DOHH2 (cell line): ENCODE measurements around the gene VAPA.

Source experiments
- H3F3A ChIP-seq: fragments of 200-600 bp; sonication (generic), shearing (Covaris generic); 2 replicates; pipeline ENCODE4 v1.6.0; 2016; ENCODE audit warnings: antibody characterized with exemption, mild to moderate bottlenecking; ENCODE audit not compliant: control insufficient read depth, insufficient read depth
- H3K27ac ChIP-seq: fragments of 200-600 bp; sonication (generic); 2 replicates; pipeline ENCODE4 v1.5.1; 2014; ENCODE audit warnings: low read depth, mild to moderate bottlenecking, low read length, moderate library complexity
- H3K27me3 ChIP-seq: fragments of 200-600 bp; sonication (generic); 2 replicates; pipeline ENCODE4 v1.6.1; 2014; ENCODE audit warnings: mild to moderate bottlenecking, low read length, mixed read lengths; ENCODE audit not compliant: control insufficient read depth
- H3K36me3 ChIP-seq: fragments of 200-600 bp; sonication (generic); 2 replicates; pipeline ENCODE4 v1.6.1; 2014; ENCODE audit warnings: mild to moderate bottlenecking, low read length, moderate library complexity, mixed read lengths; ENCODE audit not compliant: control insufficient read depth
- H3K4me1 ChIP-seq: fragments of 200-600 bp; sonication (generic); 2 replicates; pipeline ENCODE4 v1.6.1; 2014; ENCODE audit warnings: mild to moderate bottlenecking, low read length, mixed read lengths; ENCODE audit not compliant: control insufficient read depth
- H3K4me2 ChIP-seq: fragments of 200-600 bp; sonication (generic); 2 replicates; pipeline ENCODE4 v1.6.0; 2014; ENCODE audit warnings: mild to moderate bottlenecking, low read length, moderate library complexity
- H3K4me3 ChIP-seq: fragments of 200-600 bp; sonication (generic); 2 replicates; pipeline ENCODE4 v1.5.1; 2014; ENCODE audit warnings: mild to moderate bottlenecking, low read length, mixed read lengths
- H3K79me2 ChIP-seq: fragments of 200-600 bp; sonication (generic); 2 replicates; pipeline ENCODE4 v1.6.1; 2014; ENCODE audit warnings: mild to moderate bottlenecking, low read length, mixed read lengths; ENCODE audit not compliant: control insufficient read depth
- H3K9me2 ChIP-seq: fragments of 200-600 bp; sonication (generic); replicated peaks from 2 replicates; pipeline ENCODE4 v1.6.1; 2014; ENCODE audit warnings: mild to moderate bottlenecking, low read length, mixed read lengths; ENCODE audit not compliant: control insufficient read depth
- H3K9me3 ChIP-seq: fragments of 200-600 bp; sonication (generic); 2 replicates; pipeline ENCODE4 v1.6.1; 2014; ENCODE audit warnings: antibody characterized with exemption, low read length, mixed read lengths; ENCODE audit not compliant: control insufficient read depth, insufficient read depth
- H4K20me1 ChIP-seq: fragments of 200-600 bp; sonication (generic); 2 replicates; pipeline ENCODE4 v1.6.0; 2014; ENCODE audit warnings: low read depth, mild to moderate bottlenecking, antibody characterized with exemption, low read length, moderate library complexity; ENCODE audit not compliant: control insufficient read depth, insufficient read depth
- CTCF ChIP-seq: fragments of 200-600 bp; sonication (generic); IDR thresholded peaks from one replicate; pipeline ENCODE4 v1.5.1; 2014; ENCODE audit warnings: antibody characterized with exemption, mild to moderate bottlenecking, low read depth, low read length; ENCODE audit not compliant: poor library complexity, severe bottlenecking
- EZH2phosphoT487 ChIP-seq: fragments of 200-600 bp; sonication (generic); IDR thresholded peaks from 2 replicates; pipeline ENCODE4 v1.6.1; 2017; ENCODE audit warnings: borderline replicate concordance, mild to moderate bottlenecking, antibody characterized with exemption, low read length, moderate library complexity, mixed read lengths

Gene VAPA

DNA sequence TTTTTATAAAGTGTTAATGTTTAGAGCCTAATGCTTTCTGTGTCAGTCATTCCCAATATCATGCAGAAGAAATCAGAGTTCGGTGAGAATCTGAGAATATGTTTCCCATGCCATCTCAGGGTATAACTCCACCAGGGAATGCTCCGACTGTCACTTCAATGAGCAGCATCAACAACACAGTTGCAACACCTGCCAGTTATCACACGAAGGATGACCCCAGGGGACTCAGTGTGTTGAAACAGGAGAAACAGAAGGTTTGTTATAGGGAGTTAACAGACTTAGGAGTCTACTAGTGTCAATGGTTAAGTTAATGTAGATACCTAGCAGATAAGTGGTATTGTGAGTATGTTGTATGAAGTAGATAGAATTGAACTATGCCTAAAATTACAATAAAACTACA is 31.0 kb downstream of the VAPA start:
- Histone ChIP-seq H3K79me2 (peaks cover 13% of the 10 kb centered on the region), H3K9me3 (no peaks in the 10 kb centered on the region), H3K4me1 (no peaks in the 10 kb centered on the region), H3F3A (no peaks in the 10 kb centered on the region; the same call in 1 of the 2 replicates), H3K4me3 (no peak overlapping the region), H3K36me3 (peaks cover 75% of the 10 kb centered on the region), H3K27me3 (no peaks in the 10 kb centered on the region), H4K20me1 (0 out of 2 replicates have a peak, but pooled peaks cover 4% of the 10 kb centered on the region), H3K4me2 (no peak overlapping the region), H3K27ac (no peak overlapping the region), H3K9me2 (no peaks in the 10 kb centered on the region)
- TF ChIP-seq EZH2phosphoT487 (no peak), CTCF (no peak)

- Histone ChIP-seq H3K9me2 (no peaks in the 10 kb centered on the region), H3K79me2 (peaks cover 14% of the 10 kb centered on the region), H3F3A (no peaks in the 10 kb centered on the region; the same call in 1 of the 2 replicates), H3K9me3 (no peaks in the 10 kb centered on the region), H4K20me1 (0 out of 2 replicates have a peak, but pooled peaks cover 9% of the 10 kb centered on the region), H3K4me2 (no peak overlapping the region), H3K36me3 (peaks cover 76% of the 10 kb centered on the region), H3K4me1 (no peaks in the 10 kb centered on the region), H3K4me3 (no peak overlapping the region), H3K27me3 (no peaks in the 10 kb centered on the region), H3K27ac (no peak overlapping the region)
- TF ChIP-seq EZH2phosphoT487 (no peak), CTCF (no peak)
Measured at GRCh38 chr18:9946831-9947230, 33.0 kb downstream of the VAPA start.

DNA sequence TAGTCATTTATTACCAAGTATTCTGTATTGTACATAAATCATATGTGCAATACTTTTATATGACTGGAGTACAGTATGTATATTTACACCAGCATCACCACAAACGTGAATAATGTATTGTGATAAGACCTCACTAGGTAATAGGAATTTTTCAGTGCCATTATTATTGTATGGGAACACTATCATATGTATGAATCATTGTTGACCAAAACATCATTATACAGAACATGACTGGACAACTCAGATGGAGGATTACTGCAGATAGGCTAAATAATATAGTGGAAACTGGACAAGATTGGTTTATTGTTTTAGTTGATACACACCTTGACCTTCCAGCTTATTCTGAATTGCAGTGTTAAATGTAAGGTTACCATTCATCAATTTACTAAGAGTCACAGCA is 33.4 kb downstream of the VAPA start:
- H3K4me2 ChIP-seq, result no peak overlapping the region
- peaks cover 14% of the 10 kb centered on the region for H3K79me2 ChIP-seq
- 0 out of 2 replicates have a peak, but pooled peaks cover 11% of the 10 kb centered on the region for H4K20me1 ChIP-seq
- H3K9me3 ChIP-seq, result no peaks in the 10 kb centered on the region
- no peak overlapping the region for H3K4me3 ChIP-seq
- H3K27me3 ChIP-seq, result no peaks in the 10 kb centered on the region
- no peaks in the 10 kb centered on the region; the same call in 1 of the 2 replicates for H3F3A ChIP-seq
- TF ChIP-seq EZH2phosphoT487 (no peak), CTCF (no peak)
- no peak overlapping the region for H3K27ac ChIP-seq
- H3K4me1 ChIP-seq, result no peaks in the 10 kb centered on the region
- peaks cover 74% of the 10 kb centered on the region for H3K36me3 ChIP-seq
- no peaks in the 10 kb centered on the region for H3K9me2 ChIP-seq

- H3K79me2 ChIP-seq, result peaks cover 7% of the 10 kb centered on the region
- no peaks in the 10 kb centered on the region for H3K9me3 ChIP-seq
- H3K4me3 ChIP-seq, result no peak overlapping the region
- H3F3A ChIP-seq, result no peaks in the 10 kb centered on the region; the same call in 1 of the 2 replicates
- TF ChIP-seq EZH2phosphoT487 (no peak), CTCF (no peak)
- H3K9me2 ChIP-seq, result no peaks in the 10 kb centered on the region
- 0 out of 2 replicates have a peak, but pooled peaks cover 11% of the 10 kb centered on the region for H4K20me1 ChIP-seq
- H3K27me3 ChIP-seq, result no peaks in the 10 kb centered on the region
- H3K36me3 ChIP-seq, result peaks cover 81% of the 10 kb centered on the region
- H3K4me2 ChIP-seq, result no peak overlapping the region
- no peak overlapping the region for H3K27ac ChIP-seq
- H3K4me1 ChIP-seq, result no peaks in the 10 kb centered on the region
Measured at GRCh38 chr18:9949315-9949714, 35.5 kb downstream of the VAPA start.
